Motor neuron (in vitro differentiated cells): Measurements from ENCODE around the gene DGKG. TPM values are rescaled to one million over a fixed set of nuclear protein-coding genes. Genes with fewer than 3 reads are reported as not detected.
A peak's percentile ranks its signal among the peaks of the same experiment; 100 is the strongest.

Experiments used
- ATAC-seq, 8 experiments: fragments of 200-7000 bp; cut with Tn5 transposase; replicated peaks in 6 of 8; 2 replicates each; pipeline ENCODE4 v1.8.0; 2021; ENCODE audit warnings: mild to moderate bottlenecking in 8 of 8, moderate library complexity in 8 of 8
- H3K27ac ChIP-seq, 2 donors: fragments of 250-450 bp; sonication (Bioruptor Pico); 2 replicates each; pipeline ENCODE4 v1.9.0; 2021; ENCODE audit warnings: antibody characterized with exemption in 2 of 2, mild to moderate bottlenecking in 2 of 2, moderate library complexity in 1 of 2
- H3K4me1 ChIP-seq, 2 donors: fragments of 250-450 bp; sonication (Bioruptor Pico); replicated peaks in 1 of 2; 2 replicates each; pipeline ENCODE4 v1.6.1; 2021; ENCODE audit warnings: antibody characterized with exemption in 2 of 2, mild to moderate bottlenecking in 2 of 2, moderate library complexity in 1 of 2
- H3K4me3 ChIP-seq, 5 donors: fragments of 250-450 bp; sonication (Bioruptor Pico); 2 replicates each; pipeline ENCODE4 v1.9.0; 2021; ENCODE audit warnings: antibody characterized with exemption in 5 of 5, mild to moderate bottlenecking in 5 of 5, moderate library complexity in 4 of 5
- WGBS, 10 experiments: fragments of 450-650 bp; shearing (Covaris generic); methylation state at CpG; one replicate each; pipeline ENCODE4 v1.0.0; 2022; 5-methylcytosine and 5-hydroxymethylcytosine counted together
- in situ Hi-C, 9 experiments: fragments of 400-800 bp; cut with MboI; loops; one replicate each; pipeline ENCODE4 v1.15.0; 2021; ENCODE audit warnings: low sequenced_read_pairs in 9 of 9, low pct_unique_long_range_greater_than_20kb in 2 of 9; ENCODE audit not compliant: unreplicated experiment in 9 of 9
- total RNA-seq, 8 experiments: library from RNA; unstranded; fragments of 300-600 nt; gene quantifications; 2 replicates each; pipeline versions ENCODE4 v1.2.3 to v1.2.4, GENCODE V29; 2022

Gene DGKG
- total RNA-seq, 8 experiments from 2014 or later = 0.05 to 3.1 (median 0.66) TPM; not detected in 1

GRCh38 chr3:186322761-186323160 is 39.3 kb downstream of the DGKG start:
- ATAC-seq = no peak
- H3K4me1 ChIP-seq = no peaks in the 10 kb centered on the region
- H3K27ac ChIP-seq = no peak overlapping the region
- in situ Hi-C loops = no loop called here
- no peak overlapping the region for H3K4me3 ChIP-seq
- WGBS, 10 experiments = 8 to 89% (median 74%) methylated on average over 1 to 5 of the region's 5 CpGs; no CpG with 5 or more reads in 1 of the 10 experiments

DNA sequence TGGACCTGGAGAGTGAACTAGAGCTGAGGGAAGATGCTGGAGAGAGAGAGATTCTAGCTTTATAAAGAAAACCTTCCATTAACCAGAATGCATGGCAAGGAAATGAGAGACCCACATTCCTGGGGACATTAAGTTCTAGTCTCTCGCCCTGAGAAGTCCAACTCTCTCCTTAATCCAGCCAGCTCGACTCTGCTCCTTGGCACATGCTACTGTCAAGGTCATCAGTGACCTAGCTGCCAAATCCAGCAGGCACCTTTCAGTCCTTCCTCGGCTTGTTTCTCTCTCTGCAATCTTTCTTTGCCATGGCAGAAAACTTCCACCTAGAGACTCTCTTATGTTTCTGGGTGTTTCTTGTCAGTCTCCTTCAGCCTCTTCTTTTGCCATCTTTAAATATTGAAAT is 40.3 kb downstream of the DGKG start:
- in situ Hi-C loops = no loop called here
- ATAC-seq = no peak
- H3K4me1 ChIP-seq = peaks cover 0 to 2% of the 10 kb centered on the region in 2 donors
- H3K4me3 ChIP-seq = no peak overlapping the region
- no peak overlapping the region for H3K27ac ChIP-seq
- 7 to 92% (median 76%) methylated on average over 1 to 3 of the region's 3 CpGs; no CpG with 5 or more reads in 3 of the 10 experiments for WGBS, 10 experiments

GRCh38 chr3:186320862-186321568 is 41.0 kb downstream of the DGKG start:
- in situ Hi-C loops = no loop called here
- Histone ChIP-seq H3K4me1 (peaks cover 0 to 4% of the 10 kb centered on the region in 2 donors), H3K27ac (no peak overlapping the region), H3K4me3 (no peak overlapping the region)
- 0 to 93% (median 69%) methylated on average over 1 to 4 of the region's 4 CpGs; no CpG with 5 or more reads in 1 of the 10 experiments for WGBS, 10 experiments
- ATAC-seq = peak in 1 of 8 experiments; percentile 65

DNA sequence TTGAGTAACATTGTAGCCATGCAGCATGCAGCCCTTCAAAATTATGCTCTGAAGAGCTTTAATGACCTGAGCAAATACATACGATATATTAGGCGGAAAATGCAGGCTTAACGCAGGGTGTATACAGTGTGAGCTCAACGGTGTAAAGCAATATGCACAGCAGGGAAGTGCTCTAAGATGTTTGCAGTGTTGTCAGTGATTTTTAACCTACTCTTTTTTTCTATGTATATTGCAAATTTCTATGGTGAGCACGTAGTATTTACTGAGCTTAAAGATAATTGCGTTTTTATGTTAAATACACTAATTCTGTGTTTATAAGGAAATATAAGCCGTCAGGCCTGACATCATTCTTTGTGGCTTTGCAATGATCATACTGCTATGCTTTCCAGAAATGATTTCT is 42.1 kb downstream of the DGKG start:
- Histone ChIP-seq H3K27ac (no peak overlapping the region), H3K4me1 (peaks cover 0 to 4% of the 10 kb centered on the region in 2 donors), H3K4me3 (no peak overlapping the region)
- peak in 1 of 8 experiments; percentile 68 for ATAC-seq
- in situ Hi-C loops = no loop called here
- 6 to 100% (median 87%) methylated on average over 2 to 7 of the region's 7 CpGs; no CpG with 5 or more reads in 4 of the 10 experiments for WGBS, 10 experiments

GRCh38 chr3:186318135-186318534 is 43.9 kb downstream of the DGKG start:
- ATAC-seq = no peak
- 0 to 100% (median 70%) methylated on average over 1 to 4 of the region's 4 CpGs; no CpG with 5 or more reads in 1 of the 10 experiments for WGBS, 10 experiments

DNA sequence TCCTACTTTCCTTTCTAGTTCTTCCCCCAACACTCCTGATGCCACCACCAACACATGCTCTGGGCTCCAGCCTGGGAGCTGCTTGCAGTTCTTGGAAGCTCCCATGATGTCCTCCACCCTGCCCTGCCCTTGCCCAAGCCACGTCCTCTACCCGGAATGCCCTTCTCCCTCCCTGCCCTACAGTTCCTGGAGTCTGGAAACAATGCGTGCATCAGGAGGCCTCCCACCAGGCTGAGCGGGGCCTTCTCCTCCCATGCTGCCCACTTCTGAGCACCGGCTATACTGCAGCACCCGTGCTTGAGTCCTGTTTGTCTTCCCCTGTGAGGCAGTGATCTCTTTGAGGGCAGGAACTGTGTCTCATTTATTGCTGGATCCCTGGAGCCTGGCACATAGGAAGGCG is 44.6 kb downstream of the DGKG start:
- Histone ChIP-seq H3K4me1 (peaks cover 0 to 4% of the 10 kb centered on the region in 2 donors), H3K4me3 (no peak overlapping the region), H3K27ac (no peak overlapping the region)
- ATAC-seq = no peak
- in situ Hi-C loops = no loop called here
- WGBS, 10 experiments = 61 to 100% (median 96%) methylated on average over 1 to 6 of the region's 7 CpGs; no CpG with 5 or more reads in 4 of the 10 experiments

More at GRCh38 chr3:186318135-186318534, 43.9 kb downstream of the DGKG start:
- H3K4me1 ChIP-seq = peaks cover 0 to 4% of the 10 kb centered on the region in 2 donors
- H3K4me3 ChIP-seq = no peak overlapping the region
- in situ Hi-C loops = no loop called here
- H3K27ac ChIP-seq = no peak overlapping the region

- H3K27ac ChIP-seq = no peak overlapping the region
- no peak for ATAC-seq
- in situ Hi-C loops = no loop called here
- H3K4me3 ChIP-seq = no peak overlapping the region
- 58 to 94% (median 71%) methylated on average over 4 to 9 of the region's 9 CpGs for WGBS, 10 experiments
- peaks cover 0 to 4% of the 10 kb centered on the region in 2 donors for H3K4me1 ChIP-seq
Measured at GRCh38 chr3:186316666-186317260, 45.3 kb downstream of the DGKG start.

DNA sequence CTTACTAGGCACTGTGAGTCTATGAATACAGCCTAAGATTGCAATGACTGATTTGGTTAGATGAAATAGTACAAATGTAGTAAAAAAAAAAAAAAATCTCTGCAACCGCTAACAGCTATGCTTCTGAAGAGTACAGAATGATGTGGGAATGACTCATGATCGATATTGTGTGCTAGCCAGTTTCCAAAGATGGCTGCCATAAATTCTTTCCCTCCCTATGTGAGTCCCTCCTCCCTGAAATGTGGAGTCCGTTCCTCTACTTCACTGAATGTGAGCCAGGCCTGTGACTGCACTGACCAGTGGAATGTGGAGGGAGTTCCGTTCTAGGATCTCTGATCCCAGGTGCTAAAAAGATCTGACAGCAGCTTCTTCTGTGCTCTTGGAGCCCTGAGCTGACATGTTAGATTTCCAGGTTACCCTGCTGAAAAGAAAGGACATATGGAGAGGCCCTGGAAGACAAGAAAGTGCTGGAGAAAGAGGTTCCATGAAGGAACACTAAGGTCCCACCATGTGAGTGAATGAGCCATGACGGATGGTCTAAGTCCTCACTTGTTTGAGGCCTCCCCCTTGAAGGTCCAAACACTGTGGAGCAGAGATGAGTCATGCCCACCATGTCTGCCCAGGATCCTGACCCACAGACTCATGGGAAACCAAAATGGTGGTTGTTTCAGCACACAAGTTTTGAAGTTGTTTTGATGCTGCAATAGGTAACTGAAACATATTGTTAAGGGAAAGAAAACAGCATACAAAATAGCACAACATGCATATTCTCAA is 46.3 kb downstream of the DGKG start:
- peak in 2 of 8 experiments; percentile 25 to 27 for ATAC-seq
- 26 to 94% (median 71%) methylated on average over 2 to 5 of the region's 5 CpGs; no CpG with 5 or more reads in 1 of the 10 experiments for WGBS, 10 experiments
- H3K27ac ChIP-seq = no peak overlapping the region
- in situ Hi-C loops = no loop called here
- H3K4me3 ChIP-seq = no peak overlapping the region
- peaks cover 0 to 4% of the 10 kb centered on the region in 2 donors for H3K4me1 ChIP-seq

- no peak for ATAC-seq
- peaks cover 0 to 4% of the 10 kb centered on the region in 2 donors for H3K4me1 ChIP-seq
- H3K4me3 ChIP-seq = no peak overlapping the region
- 29 to 100% (median 90%) methylated on average over 1 to 3 of the region's 3 CpGs; no CpG with 5 or more reads in 2 of the 10 experiments for WGBS, 10 experiments
- H3K27ac ChIP-seq = no peak overlapping the region
- in situ Hi-C loops = no loop called here
Measured at GRCh38 chr3:186314896-186315295, 47.1 kb downstream of the DGKG start.

DNA sequence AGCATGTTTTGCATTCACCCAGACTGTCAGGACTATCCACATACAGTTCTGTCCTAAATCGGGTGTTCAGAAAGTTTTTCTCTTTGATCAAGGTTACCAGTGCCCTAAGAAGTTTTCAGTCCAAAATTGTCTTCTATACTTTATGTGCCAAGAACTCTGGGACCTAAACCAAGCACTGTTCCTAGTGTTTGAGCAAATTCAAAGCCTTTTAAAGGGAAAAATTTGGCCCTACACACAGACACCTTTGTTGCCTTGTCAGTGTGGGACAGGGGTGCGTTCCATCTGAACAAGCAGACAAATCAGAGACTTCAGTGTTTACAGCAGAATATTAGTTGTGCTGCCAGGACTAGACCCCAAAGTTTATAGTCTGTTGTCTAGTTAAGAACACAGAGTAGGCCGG is 50.6 kb downstream of the DGKG start:
- H3K27ac ChIP-seq = no peak overlapping the region
- no peak overlapping the region for H3K4me3 ChIP-seq
- ATAC-seq = no peak
- 0 to 100% (median 80%) methylated on average over 1 to 2 of the region's 3 CpGs; no CpG with 5 or more reads in 2 of the 10 experiments for WGBS, 10 experiments
- in situ Hi-C loops = no loop called here
- no peaks in the 10 kb centered on the region for H3K4me1 ChIP-seq

DNA sequence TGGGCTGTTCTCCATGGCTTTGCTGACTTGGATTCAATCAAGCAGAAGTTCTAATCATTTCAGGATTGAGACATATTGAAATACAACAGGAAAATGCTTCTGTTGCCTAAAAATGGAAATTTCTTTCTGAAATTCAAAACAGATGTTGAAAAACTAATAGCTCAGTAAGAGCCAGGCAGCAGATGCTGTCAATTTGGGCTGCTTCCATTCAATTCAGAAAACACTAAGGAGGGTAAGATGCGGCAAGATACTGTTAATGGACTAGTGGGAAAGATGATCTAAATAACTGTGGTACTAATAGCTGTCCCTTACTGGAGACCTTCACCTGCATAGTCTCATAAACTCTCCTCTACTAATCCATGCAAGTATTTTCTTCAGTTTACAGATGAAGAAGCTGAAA is 53.5 kb downstream of the DGKG start:
- in situ Hi-C loops = no loop called here
- H3K4me1 ChIP-seq = no peaks in the 10 kb centered on the region
- WGBS, 10 experiments = 0 to 100% (median 80%) methylated on average over 1 of the region's 1 CpG; no CpG with 5 or more reads in 4 of the 10 experiments
- H3K27ac ChIP-seq = no peak overlapping the region
- no peak for ATAC-seq
- H3K4me3 ChIP-seq = no peak overlapping the region

- WGBS, 10 experiments = 0 to 91% (median 60%) methylated on average over 1 to 3 of the region's 3 CpGs; no CpG with 5 or more reads in 1 of the 10 experiments
- H3K4me1 ChIP-seq = no peaks in the 10 kb centered on the region
- no peak overlapping the region for H3K4me3 ChIP-seq
- no peak overlapping the region for H3K27ac ChIP-seq
- in situ Hi-C loops = no loop called here
- peak in 1 of 8 experiments; percentile 52 for ATAC-seq
Measured at GRCh38 chr3:186307594-186308221, 54.3 kb downstream of the DGKG start.
